ENCODE measurements around the gene DLGAP1.

The DLGAP1 gene

GRCh38 chr18:3863006-3863405 lies 592.1 kb downstream of the DLGAP1 start:
- DNase-seq (ENCODE audit: low read depth), result no peak
- no peak overlapping the region for H3K4me3 ChIP-seq (ENCODE audit: low read depth, low read length)
- no peak for TF ChIP-seq MYC (IDR thresholded peaks at IDR 0.05; ENCODE audit: low read depth, low read length)
- no peak for TF ChIP-seq POLR2A (IDR thresholded peaks at IDR 0.05; ENCODE audit: extremely low read depth, insufficient read length)
- no peak for TF ChIP-seq CTCF (IDR thresholded peaks at IDR 0.05; ENCODE audit: low read depth, low read length)
- no peak for TF ChIP-seq MAX (IDR thresholded peaks at IDR 0.05; ENCODE audit: low read depth, low read length)

DNA sequence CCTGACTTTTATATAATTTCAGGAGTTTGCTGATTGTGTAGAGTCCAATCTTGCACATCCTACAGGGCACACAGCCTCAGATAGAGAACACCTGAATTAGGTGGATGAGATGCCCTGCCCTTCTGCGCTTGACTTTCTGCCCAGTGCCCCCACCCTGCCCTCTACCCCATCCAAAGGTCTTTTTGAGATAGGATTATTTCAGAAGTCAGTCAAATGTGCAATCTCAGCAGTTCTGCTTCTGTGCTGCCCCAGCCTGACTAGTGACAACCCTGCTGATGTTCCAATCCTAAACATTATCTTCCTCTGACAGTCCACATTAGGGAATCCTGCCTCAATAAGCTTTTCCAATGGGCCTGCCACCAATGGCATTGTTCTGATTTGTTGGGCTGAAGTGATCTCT lies 593.6 kb downstream of the DLGAP1 start:
- no peak overlapping the region for H3K4me3 ChIP-seq (ENCODE audit: low read depth, low read length)
- DNase-seq (ENCODE audit: low read depth), result no peak
- TF ChIP-seq POLR2A (IDR thresholded peaks at IDR 0.05; ENCODE audit: extremely low read depth, insufficient read length) (no peak), MAX (IDR thresholded peaks at IDR 0.05; ENCODE audit: low read depth, low read length) (no peak), MYC (IDR thresholded peaks at IDR 0.05; ENCODE audit: low read depth, low read length) (no peak), CTCF (IDR thresholded peaks at IDR 0.05; ENCODE audit: low read depth, low read length) (no peak)

GRCh38 chr18:3857544-3857943 lies 597.6 kb downstream of the DLGAP1 start:
- no peak for TF ChIP-seq MYC (IDR thresholded peaks at IDR 0.05; ENCODE audit: low read depth, low read length)
- TF ChIP-seq POLR2A (IDR thresholded peaks at IDR 0.05; ENCODE audit: extremely low read depth, insufficient read length), result no peak
- no peak for DNase-seq (ENCODE audit: low read depth)
- no peak overlapping the region for H3K4me3 ChIP-seq (ENCODE audit: low read depth, low read length)

- no peak overlapping the region for H3K4me3 ChIP-seq (ENCODE audit: low read depth, low read length)
- TF ChIP-seq MAX (IDR thresholded peaks at IDR 0.05; ENCODE audit: low read depth, low read length), result no peak
- no peak for TF ChIP-seq CTCF (IDR thresholded peaks at IDR 0.05; ENCODE audit: low read depth, low read length)
- no peak for TF ChIP-seq POLR2A (IDR thresholded peaks at IDR 0.05; ENCODE audit: extremely low read depth, insufficient read length)
- TF ChIP-seq MYC (IDR thresholded peaks at IDR 0.05; ENCODE audit: low read depth, low read length), result no peak
Measured at GRCh38 chr18:3855966-3856365, 599.1 kb downstream of the DLGAP1 start.

DNA sequence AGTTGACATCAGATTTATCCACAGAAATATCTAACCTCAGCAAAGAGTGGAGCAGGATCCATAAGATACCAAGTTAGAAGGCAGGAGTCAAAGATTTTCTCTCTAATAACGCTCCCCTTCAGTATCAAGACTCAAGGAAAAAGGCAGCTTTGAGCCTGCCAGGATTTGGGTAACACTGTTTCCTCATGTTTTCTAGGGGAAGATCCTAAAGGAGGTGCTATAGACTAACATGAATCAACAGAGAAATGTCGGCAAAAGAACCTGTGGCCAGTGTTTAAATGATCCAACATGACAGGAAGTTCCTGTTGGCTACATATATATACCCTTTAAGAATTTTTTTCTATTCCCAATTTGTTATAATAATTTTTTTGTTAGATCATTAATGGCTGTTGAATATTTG lies 602.8 kb downstream of the DLGAP1 start:
- no peak overlapping the region for H3K4me3 ChIP-seq (ENCODE audit: low read depth, low read length)
- TF ChIP-seq CTCF (IDR thresholded peaks at IDR 0.05; ENCODE audit: low read depth, low read length), result no peak
- no peak for TF ChIP-seq POLR2A (IDR thresholded peaks at IDR 0.05; ENCODE audit: extremely low read depth, insufficient read length)
- TF ChIP-seq MAX (IDR thresholded peaks at IDR 0.05; ENCODE audit: low read depth, low read length), result no peak
- no peak for TF ChIP-seq MYC (IDR thresholded peaks at IDR 0.05; ENCODE audit: low read depth, low read length)
- peak; percentile 7 for DNase-seq (ENCODE audit: low read depth)

More at GRCh38 chr18:3855966-3856365, 599.1 kb downstream of the DLGAP1 start:
- DNase-seq (ENCODE audit: low read depth), result no peak

DNA sequence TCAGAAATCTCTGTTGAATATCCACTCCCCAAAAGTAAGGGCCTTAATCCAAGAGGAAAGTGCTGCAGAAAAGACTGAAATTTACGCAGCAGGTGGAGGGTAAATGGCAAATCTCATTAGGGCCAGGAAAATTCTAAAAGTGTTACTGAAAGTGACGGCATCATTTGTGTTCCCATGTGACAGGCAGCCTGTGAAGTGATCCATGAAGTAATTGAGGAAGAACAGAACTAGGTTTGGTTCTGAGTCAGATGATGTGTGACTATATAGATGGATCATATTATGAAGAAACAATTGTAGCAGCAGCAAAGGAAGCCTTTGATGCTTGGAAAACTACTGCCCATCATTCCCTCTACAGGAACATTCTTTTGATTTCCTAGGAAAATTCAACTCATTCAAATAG lies 603.9 kb downstream of the DLGAP1 start:
- TF ChIP-seq MYC (IDR thresholded peaks at IDR 0.05; ENCODE audit: low read depth, low read length) (no peak), CTCF (IDR thresholded peaks at IDR 0.05; ENCODE audit: low read depth, low read length) (no peak), POLR2A (IDR thresholded peaks at IDR 0.05; ENCODE audit: extremely low read depth, insufficient read length) (no peak), MAX (IDR thresholded peaks at IDR 0.05; ENCODE audit: low read depth, low read length) (no peak)
- no peak for DNase-seq (ENCODE audit: low read depth)
- H3K4me3 ChIP-seq (ENCODE audit: low read depth, low read length), result no peak overlapping the region

Measured in NB4 (cell line).